A549 (cell line): ENCODE data around the gene DAB2IP. TPM values are rescaled to one million over a fixed set of nuclear protein-coding genes. Genes with fewer than 3 reads are reported as not detected.

Experiments used
- ATAC-seq, 2 experiments: fragments of 200-7000 bp in 1 of 2; fragments of >200 bp in 1 of 2; cut with Nextera tagmentation in 1 of 2; cut with Tn5 transposase in 1 of 2; 3 replicates each; pipeline versions ENCODE4 v1.8.0 to v1.9.1; 2018 to 2020; ENCODE audit warnings: mild to moderate bottlenecking in 1 of 2, moderate library complexity in 1 of 2
- CTCF ChIA-PET: fragments of 300-600 bp; sonication (Branson Sonifier 250); formaldehyde crosslinking; extraction: SDS; loops from one replicate; lab custom pipeline; 2021; ENCODE audit warnings: antibody characterized with exemption, inconsistent platforms; lab: Yijun Ruan, JAX
- POLR2A ChIA-PET: fragments of 350-600 bp; formaldehyde crosslinking; extraction: SDS; loops from one replicate; lab custom pipeline; 2021; ENCODE audit warnings: antibody characterized with exemption, inconsistent platforms; lab: Yijun Ruan, JAX
- DNase-seq, 2 experiments: peaks; one replicate each; pipeline versions ENCODE4 v3.0.0 to v3.0.0-alpha.2; 2011 to 2016; ENCODE audit warnings: low read depth in 1 of 2, low spot score in 1 of 2
- FAIRE-seq: peaks from 2 replicates; lab custom pipeline; 2011; peaks lifted over from hg19 to GRCh38; lab: Jason Lieb, UNC
- H3K27ac ChIP-seq, 2 experiments: fragments of >200 bp; sonication (Bioruptor Twin); formaldehyde crosslinking; 3 replicates each; pipeline ENCODE4 v1.5.1; 2016 to 2017
- H3K4me1 ChIP-seq: fragments of >200 bp; sonication (Bioruptor Twin); formaldehyde crosslinking; 3 replicates; pipeline ENCODE4 v1.6.1; 2016
- H3K4me2 ChIP-seq: fragments of >200 bp; sonication (Bioruptor Twin); formaldehyde crosslinking; 3 replicates; pipeline ENCODE4 v1.6.1; 2016
- H3K4me3 ChIP-seq: fragments of >200 bp; sonication (Bioruptor Twin); formaldehyde crosslinking; 3 replicates; pipeline ENCODE4 v1.5.1; 2016
- H3K9me3 ChIP-seq: fragments of >200 bp; sonication (Bioruptor Twin); formaldehyde crosslinking; 3 replicates; pipeline ENCODE4 v1.6.1; 2016
- BHLHE40 ChIP-seq: IDR thresholded peaks from 2 replicates; pipeline ENCODE4 v1.6.1; 2012; ENCODE audit warnings: low read depth, low read length, inconsistent platforms
- CEBPB ChIP-seq, 2 experiments: fragments of >200 bp in 1 of 2; sonication (Bioruptor Twin) in 1 of 2; formaldehyde crosslinking in 1 of 2; IDR thresholded peaks; 2 replicates each; pipeline ENCODE4 v1.6.1; 2012 to 2016
- CHD2 ChIP-seq: fragments of 150-350 bp; IDR thresholded peaks from 2 replicates; pipeline ENCODE4 v1.6.1; 2014; ENCODE audit warnings: low read length; ENCODE audit not compliant: partially characterized antibody
- CTCF ChIP-seq: fragments of >200 bp; sonication (Bioruptor Twin); formaldehyde crosslinking; IDR thresholded peaks from 3 replicates; pipeline ENCODE4 v1.5.1; 2016
- EHF ChIP-seq: fragments of 250-450 bp; sonication (Bioruptor Pico); IDR thresholded peaks from 2 replicates; pipeline ENCODE4 v1.5.0; 2020; ENCODE audit warnings: mild to moderate bottlenecking
- ESRRA ChIP-seq: fragments of 150-350 bp; IDR thresholded peaks from 2 replicates; pipeline ENCODE4 v1.6.1; 2014; ENCODE audit warnings: mild to moderate bottlenecking, low read length, borderline replicate concordance
- GATA3 ChIP-seq: IDR thresholded peaks from 2 replicates; pipeline ENCODE4 v1.6.1; 2012; ENCODE audit warnings: borderline replicate concordance
- HMGXB4 ChIP-seq: fragments of 250-450 bp; sonication (Bioruptor Pico); IDR thresholded peaks from 2 replicates; pipeline ENCODE4 v1.5.0; 2021; ENCODE audit warnings: mild to moderate bottlenecking, moderate library complexity, borderline replicate concordance
- KDM5A ChIP-seq: fragments of 200-600 bp; sonication (generic); IDR thresholded peaks from 2 replicates; pipeline ENCODE4 v1.6.1; 2016; ENCODE audit warnings: antibody characterized with exemption, mild to moderate bottlenecking
- MAX ChIP-seq: IDR thresholded peaks from 2 replicates; pipeline ENCODE4 v1.6.1; 2012
- MYC ChIP-seq: IDR thresholded peaks from 2 replicates; pipeline ENCODE4 v1.6.1; 2012; ENCODE audit warnings: mild to moderate bottlenecking, inconsistent platforms, low read length, improper control_type of control experiment, borderline replicate concordance
- NPAS2 ChIP-seq: fragments of 250-450 bp; sonication (Bioruptor Pico); IDR thresholded peaks from 2 replicates; pipeline ENCODE4 v1.8.0; 2022; ENCODE audit warnings: mild to moderate bottlenecking, moderate library complexity, borderline replicate concordance
- NR3C1 ChIP-seq: fragments of >200 bp; sonication (Bioruptor Twin); formaldehyde crosslinking; IDR thresholded peaks from 3 replicates; pipeline ENCODE4 v1.6.1; 2017
- PBX3 ChIP-seq: IDR thresholded peaks from 2 replicates; pipeline ENCODE4 v1.6.1; 2012
- PHF8 ChIP-seq: fragments of 200-600 bp; sonication (generic); IDR thresholded peaks from 2 replicates; pipeline ENCODE4 v1.6.1; 2016; ENCODE audit warnings: low read depth, mild to moderate bottlenecking, antibody characterized with exemption, moderate library complexity, borderline replicate concordance
- POLR2AphosphoS2 ChIP-seq: conservative IDR thresholded peaks from 2 replicates; pipeline ENCODE4 v1.6.1; 2012; ENCODE audit warnings: low read length, improper control_type of control experiment, inconsistent platforms
- RAD21 ChIP-seq, 2 experiments: fragments of >200 bp in 1 of 2; sonication (Bioruptor Twin) in 1 of 2; formaldehyde crosslinking in 1 of 2; IDR thresholded peaks in 1 of 2; conservative IDR thresholded peaks in 1 of 2; 2 replicates in 1 of 2; 3 replicates in 1 of 2; pipeline ENCODE4 v1.6.1; 2012 to 2018; ENCODE audit warnings: inconsistent platforms in 1 of 2
- RFX5 ChIP-seq: fragments of 450-650 bp; IDR thresholded peaks from 2 replicates; pipeline ENCODE4 v1.7.1; 2014; ENCODE audit warnings: antibody characterized with exemption, mild to moderate bottlenecking, moderate library complexity
- SMC3 ChIP-seq: fragments of >200 bp; sonication (Bioruptor Twin); formaldehyde crosslinking; IDR thresholded peaks from 3 replicates; pipeline ENCODE4 v1.6.1; 2018; ENCODE audit warnings: inconsistent platforms
- TP53 ChIP-seq: fragments of 250-450 bp; sonication (Bioruptor Pico); IDR thresholded peaks from 2 replicates; pipeline ENCODE4 v1.5.0; 2021; ENCODE audit warnings: mild to moderate bottlenecking, moderate library complexity
- ZC3H11A ChIP-seq: fragments of 450-650 bp; IDR thresholded peaks from 2 replicates; pipeline ENCODE4 v1.6.1; 2014; ENCODE audit warnings: antibody characterized with exemption, mild to moderate bottlenecking
- ZNF302 ChIP-seq: fragments of 250-450 bp; sonication (Bioruptor Pico); IDR thresholded peaks from 2 replicates; pipeline ENCODE4 v1.9.0; 2021; ENCODE audit warnings: inconsistent platforms, mild to moderate bottlenecking, moderate library complexity
- WGBS: methylation state at CpG from one replicate; pipeline ENCODE4 v1.1.6; 2017; ENCODE audit errors: missing lambda C conversion rate; 5-methylcytosine and 5-hydroxymethylcytosine counted together
- polyA plus RNA-seq, 4 experiments: library from polyadenylated mRNA; depleted of rRNA in 3 of 4; stranded (reverse); fragments of >200 nt; fragmentation: RNase III in 1 of 4; extraction: RNeasy Plus Mini Kit Qiagen cat#74134 plus additional on column Dnase treatment in 1 of 4; gene quantifications; 2 replicates in 3 of 4; 3 replicates in 1 of 4; pipeline ENCODE4 v1.2.3, GENCODE V29; 2011 to 2017

DAB2IP gene
- polyA plus RNA-seq, 2 of the 4 experiments (the other 2 are of a cell fraction), result 9.7 to 13.9 TPM

GRCh38 chr9:121703014-121703734 lies 51.7 kb downstream of the DAB2IP start:
- Histone ChIP-seq H3K4me2 (no peak overlapping the region), H3K27ac (no peak overlapping the region), H3K9me3 (no peaks in the 10 kb centered on the region), H3K4me3 (no peak overlapping the region), H3K4me1 (peaks cover 8% of the 10 kb centered on the region; the same call in 1 of the 3 replicates)
- ChIA-PET CTCF (interaction anchor here (0.6 to 4.9 kb wide), 9 partner anchors 9 to 326 kb away, joined by 3 to 17 read pairs (median 3); no protein-coding TSS in a partner anchor), POLR2A (no interaction called here)
- ATAC-seq (peak in 1 of 2 experiments; percentile 28; a peak in 2 of 6 replicates), FAIRE-seq (no peak), DNase-seq (no peak)
- TF ChIP-seq CTCF (0 out of 3 replicates have a peak, but pooled peaks have one; percentile 9), RFX5 (no peak), GATA3 (no peak), ZC3H11A (no peak), NR3C1 (no peak), PBX3 (no peak), POLR2AphosphoS2 (no peak), SMC3 (no peak)
- WGBS, result 89% methylated on average over 3 of the region's 3 CpGs

GRCh38 chr9:121704281-121704680 lies 52.8 kb downstream of the DAB2IP start:
- ChIA-PET POLR2A (interaction anchor here (1.2 kb wide), 1 partner anchor 39 kb away, joined by 3 read pairs; no protein-coding TSS in a partner anchor), CTCF (interaction anchor here (0.7 to 4.9 kb wide), 6 partner anchors 8 to 858 kb away, joined by 3 to 17 read pairs (median 3); no protein-coding TSS in a partner anchor)
- ATAC-seq (no peak), DNase-seq (no peak), FAIRE-seq (no peak)
- WGBS, result 36% methylated on average over 3 of the region's 3 CpGs
- Histone ChIP-seq H3K4me3 (no peak overlapping the region), H3K4me2 (no peak overlapping the region), H3K27ac (no peak overlapping the region), H3K9me3 (no peaks in the 10 kb centered on the region), H3K4me1 (peaks cover 8% of the 10 kb centered on the region; the same call in 1 of the 3 replicates)
- no peak for TF ChIP-seq MAX
- TF ChIP-seq KDM5A, result no peak
- TF ChIP-seq ESRRA, result no peak
- TF ChIP-seq RAD21 (conservative IDR thresholded peaks at IDR 0.05 in 1 of 2, IDR thresholded peaks at IDR 0.05 in 1 of 2), result no peak
- no peak for TF ChIP-seq PHF8
- no peak for TF ChIP-seq MYC
- TF ChIP-seq TP53 (CRISPR knock-in tag), result no peak
- TF ChIP-seq BHLHE40, result no peak
- TF ChIP-seq ZC3H11A, result no peak
- TF ChIP-seq CHD2, result no peak

GRCh38 chr9:121706149-121706750 lies 54.8 kb downstream of the DAB2IP start:
- Histone ChIP-seq H3K27ac (no peak overlapping the region), H3K4me1 (no peaks in the 10 kb centered on the region), H3K4me3 (no peak overlapping the region), H3K9me3 (no peaks in the 10 kb centered on the region), H3K4me2 (no peak overlapping the region)
- ChIA-PET POLR2A (no interaction called here), CTCF (interaction anchor here (1.3 to 1.9 kb wide), 3 partner anchors 10 to 37 kb away, joined by 4 to 7 read pairs (median 4); no protein-coding TSS in a partner anchor)
- TF ChIP-seq HMGXB4 (CRISPR knock-in tag) (no peak), EHF (CRISPR knock-in tag) (no peak), NPAS2 (CRISPR knock-in tag) (no peak), CEBPB (IDR thresholded peaks at IDR 0.05) (no peak), ZNF302 (no peak)
- ATAC-seq, result no peak
- no peak for FAIRE-seq
- no peak for DNase-seq
- WGBS, result 84% methylated on average over 7 of the region's 8 CpGs
